ENCODE data around the gene ZNF444.
"Not testable (repeated sequence)": the region's sequence is repeated elsewhere in the genome, so short reads cannot be mapped to it uniquely, and the experiment has no call there.

Gene ZNF444

GRCh38 chr19:56140583-56141416 lies at the start of gene ZNF444:
TSS of gene ZNF444 (plus strand) at chr19:56141287. CDS start at chr19:56146912, 5,625 bp downstream.
- DNase-seq (ENCODE audit: low spot score) = peak; percentile 100

GRCh38 chr19:56091751-56092546 lies 49.1 kb upstream of the ZNF444 start:
- DNase-seq (ENCODE audit: low spot score) = no peak

- no peak for DNase-seq (ENCODE audit: low spot score)
These were observed 48.1 kb upstream of the ZNF444 start for GRCh38 chr19:56092685-56093631.

- no peak for DNase-seq (ENCODE audit: low spot score)
These were observed 46.6 kb upstream of the ZNF444 start for GRCh38 chr19:56094449-56094848.

GRCh38 chr19:56096665-56097064 lies 44.4 kb upstream of the ZNF444 start:
- DNase-seq (ENCODE audit: low spot score) = no peak

GRCh38 chr19:56097306-56097705 lies 43.8 kb upstream of the ZNF444 start:
- no peak for DNase-seq (ENCODE audit: low spot score)

GRCh38 chr19:56097776-56098175 lies 43.3 kb upstream of the ZNF444 start:
- DNase-seq (ENCODE audit: low spot score) = no peak

GRCh38 chr19:56098237-56098636 lies 42.9 kb upstream of the ZNF444 start:
- DNase-seq (ENCODE audit: low spot score) = not testable (repeated sequence)

GRCh38 chr19:56098731-56099568 lies 42.1 kb upstream of the ZNF444 start:
- no peak for DNase-seq (ENCODE audit: low spot score)

GRCh38 chr19:56099638-56100539 lies 41.2 kb upstream of the ZNF444 start:
- no peak for DNase-seq (ENCODE audit: low spot score)

- DNase-seq (ENCODE audit: low spot score) = no peak
These were observed 40.0 kb upstream of the ZNF444 start for GRCh38 chr19:56101095-56101494.

- DNase-seq (ENCODE audit: low spot score) = no peak
These were observed 39.1 kb upstream of the ZNF444 start for GRCh38 chr19:56101746-56102535.

- no peak for DNase-seq (ENCODE audit: low spot score)
These were observed 38.0 kb upstream of the ZNF444 start for GRCh38 chr19:56103027-56103614.

GRCh38 chr19:56104423-56104822 lies 36.7 kb upstream of the ZNF444 start:
- DNase-seq (ENCODE audit: low spot score) = no peak

GRCh38 chr19:56105090-56105701 lies 35.9 kb upstream of the ZNF444 start:
- peak; percentile 82 for DNase-seq (ENCODE audit: low spot score)

GRCh38 chr19:56105831-56106396 lies 35.2 kb upstream of the ZNF444 start:
- not testable (repeated sequence) for DNase-seq (ENCODE audit: low spot score)

- no peak for DNase-seq (ENCODE audit: low spot score)
These were observed 34.7 kb upstream of the ZNF444 start for GRCh38 chr19:56106397-56106849.

- no peak for DNase-seq (ENCODE audit: low spot score)
These were observed 34.1 kb upstream of the ZNF444 start for GRCh38 chr19:56106993-56107392.

All from Ammon's horn (tissue), 1 donor.